ENCODE measurements around the gene PPFIA3. TPM values are rescaled to one million over a fixed set of nuclear protein-coding genes. Genes with fewer than 3 reads are reported as not detected.
A peak's percentile ranks its signal among the peaks of the same experiment; 100 is the strongest.

Gene PPFIA3
- total RNA-seq, 1 experiment from 2014 or later: 56.3 TPM

- Histone ChIP-seq H3K9me3 (ENCODE audit: low read length) (no peaks in the 10 kb centered on the region), H2AFZ (ENCODE audit: low read length) (peak within 1 kb of the TSS; percentile 97), H3K79me2 (ENCODE audit: low read length) (peaks cover 48% of the 10 kb centered on the region), H3K36me3 (ENCODE audit: low read depth, low read length) (peaks cover 18% of the 10 kb centered on the region), H3K9me2 (replicated peaks; ENCODE audit: low read length) (no peaks in the 10 kb centered on the region), H3F3A (ENCODE audit: low read length, unreplicated experiment) (no peaks in the 10 kb centered on the region), H3K27me3 (ENCODE audit: low read length) (no peaks in the 10 kb centered on the region), H3K4me1 (ENCODE audit: insufficient read depth, low read length) (peaks cover 4% of the 10 kb centered on the region; the same call in 1 of the 2 replicates), H3K4me3 (ENCODE audit: low read length) (peak within 1 kb of the TSS; percentile 81), H3K4me2 (ENCODE audit: low read length) (peak within 1 kb of the TSS; percentile 99), H3K27ac (ENCODE audit: low read length) (peak within 1 kb of the TSS; percentile 66), H4K20me1 (ENCODE audit: low read length) (peaks cover 36% of the 10 kb centered on the region), H3K9ac (ENCODE audit: low read length) (peak within 1 kb of the TSS; percentile 99)
- intact Hi-C loops (cut with micrococcal nuclease): no loop called here
- TF ChIP-seq EZH2 (IDR thresholded peaks at IDR 0.05; ENCODE audit: low read length, unreplicated experiment): no peak
- TF ChIP-seq EZH2phosphoT487 (IDR thresholded peaks at IDR 0.05; ENCODE audit: borderline replicate concordance, low read length): no peak
- no peak for TF ChIP-seq CTCF (conservative IDR thresholded peaks at IDR 0.05; ENCODE audit: low read depth, low read length)
- BruUV-seq (replicated peaks): no TSS peak
- peak; percentile 97 for DNase-seq
- ATAC-seq: peak; percentile 96
- CTCF ChIA-PET: no interaction called here
- POLR2A ChIA-PET (ENCODE audit: unreplicated experiment): no interaction called here
Observed at GRCh38 chr19:49085020-49085867, 34.1 kb upstream of the PPFIA3 start, which contains the start of gene SNRNP70. TSS of gene SNRNP70 (plus strand) at chr19:49085451. CDS start at chr19:49086415, 964 bp downstream.

GRCh38 chr19:49085868-49086232 lies 33.5 kb upstream of the PPFIA3 start:
- DNase-seq: no peak
- intact Hi-C loops (cut with micrococcal nuclease): no loop called here
- Histone ChIP-seq H3K4me2 (ENCODE audit: low read length) (peak overlapping the region; percentile 99), H3K9me3 (ENCODE audit: low read length) (no peaks in the 10 kb centered on the region), H2AFZ (ENCODE audit: low read length) (peak overlapping the region; percentile 68; the same call in 1 of the 2 replicates), H3K27ac (ENCODE audit: low read length) (peak overlapping the region; percentile 66; the same call in 1 of the 2 replicates), H4K20me1 (ENCODE audit: low read length) (peaks cover 42% of the 10 kb centered on the region), H3K36me3 (ENCODE audit: low read depth, low read length) (peaks cover 24% of the 10 kb centered on the region), H3K9ac (ENCODE audit: low read length) (peak overlapping the region; percentile 99), H3K9me2 (replicated peaks; ENCODE audit: low read length) (no peaks in the 10 kb centered on the region), H3K27me3 (ENCODE audit: low read length) (no peaks in the 10 kb centered on the region), H3K4me3 (ENCODE audit: low read length) (peak overlapping the region; percentile 81), H3K79me2 (ENCODE audit: low read length) (peaks cover 54% of the 10 kb centered on the region), H3K4me1 (ENCODE audit: insufficient read depth, low read length) (peaks cover 4% of the 10 kb centered on the region; the same call in 1 of the 2 replicates), H3F3A (ENCODE audit: low read length, unreplicated experiment) (no peaks in the 10 kb centered on the region)
- CTCF ChIA-PET: no interaction called here
- no peak for TF ChIP-seq EZH2 (IDR thresholded peaks at IDR 0.05; ENCODE audit: low read length, unreplicated experiment)
- no peak for TF ChIP-seq CTCF (conservative IDR thresholded peaks at IDR 0.05; ENCODE audit: low read depth, low read length)
- no peak for TF ChIP-seq EZH2phosphoT487 (IDR thresholded peaks at IDR 0.05; ENCODE audit: borderline replicate concordance, low read length)
- no TSS peak for BruUV-seq (replicated peaks)
- ATAC-seq: no peak
- POLR2A ChIA-PET (ENCODE audit: unreplicated experiment): no interaction called here

DNA sequence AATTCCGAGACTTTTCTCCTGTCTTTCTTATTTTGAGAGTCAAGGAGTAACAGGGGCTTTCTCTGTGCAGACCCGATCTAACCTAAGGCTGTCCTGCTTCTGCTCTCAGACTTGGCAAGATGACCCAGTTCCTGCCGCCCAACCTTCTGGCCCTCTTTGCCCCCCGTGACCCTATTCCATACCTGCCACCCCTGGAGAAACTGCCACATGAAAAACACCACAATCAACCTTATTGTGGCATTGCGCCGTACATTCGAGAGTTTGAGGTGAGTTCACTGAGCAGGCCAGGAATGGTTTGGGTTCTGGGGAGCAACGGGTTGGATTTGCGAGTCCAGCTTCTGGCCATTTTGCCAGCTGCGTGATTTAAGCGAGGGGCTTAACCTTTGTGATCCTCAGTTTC lies 33.0 kb upstream of the PPFIA3 start:
- Histone ChIP-seq H3F3A (ENCODE audit: low read length, unreplicated experiment) (no peaks in the 10 kb centered on the region), H3K27ac (ENCODE audit: low read length) (no peak overlapping the region), H3K9me3 (ENCODE audit: low read length) (no peaks in the 10 kb centered on the region), H3K4me1 (ENCODE audit: insufficient read depth, low read length) (peaks cover 4% of the 10 kb centered on the region; the same call in 1 of the 2 replicates), H3K36me3 (ENCODE audit: low read depth, low read length) (peaks cover 27% of the 10 kb centered on the region), H3K4me2 (ENCODE audit: low read length) (peak overlapping the region; percentile 99), H4K20me1 (ENCODE audit: low read length) (peaks cover 44% of the 10 kb centered on the region), H3K4me3 (ENCODE audit: low read length) (peak overlapping the region; percentile 81), H2AFZ (ENCODE audit: low read length) (no peak overlapping the region), H3K27me3 (ENCODE audit: low read length) (no peaks in the 10 kb centered on the region), H3K79me2 (ENCODE audit: low read length) (peaks cover 56% of the 10 kb centered on the region), H3K9ac (ENCODE audit: low read length) (peak overlapping the region; percentile 99), H3K9me2 (replicated peaks; ENCODE audit: low read length) (no peaks in the 10 kb centered on the region)
- CTCF ChIA-PET: no interaction called here
- no peak for TF ChIP-seq EZH2phosphoT487 (IDR thresholded peaks at IDR 0.05; ENCODE audit: borderline replicate concordance, low read length)
- TF ChIP-seq EZH2 (IDR thresholded peaks at IDR 0.05; ENCODE audit: low read length, unreplicated experiment): no peak
- TF ChIP-seq CTCF (conservative IDR thresholded peaks at IDR 0.05; ENCODE audit: low read depth, low read length): no peak
- POLR2A ChIA-PET (ENCODE audit: unreplicated experiment): no interaction called here
- intact Hi-C loops (cut with micrococcal nuclease): no loop called here
- ATAC-seq (no peak), DNase-seq (no peak)
- TSS peak; percentile 36 for BruUV-seq (replicated peaks)

Data from PC-3 (cell line).